GM12892 (cell line): Measurements from ENCODE around the gene UROS.

ENCODE experiments used
- POLR2A ChIP-seq: IDR thresholded peaks from 2 replicates; pipeline ENCODE4 v1.6.1; 2011; ENCODE audit warnings: low read depth, low read length, control low read depth
- POLR2AphosphoS5 ChIP-seq: IDR thresholded peaks from 2 replicates; pipeline ENCODE4 v1.6.1; 2011; ENCODE audit warnings: low read depth, low read length, control low read depth
- TAF1 ChIP-seq: IDR thresholded peaks from 2 replicates; pipeline ENCODE4 v1.6.1; 2011; ENCODE audit warnings: low read depth, mild to moderate bottlenecking, control low read depth, low read length, borderline replicate concordance

DNA sequence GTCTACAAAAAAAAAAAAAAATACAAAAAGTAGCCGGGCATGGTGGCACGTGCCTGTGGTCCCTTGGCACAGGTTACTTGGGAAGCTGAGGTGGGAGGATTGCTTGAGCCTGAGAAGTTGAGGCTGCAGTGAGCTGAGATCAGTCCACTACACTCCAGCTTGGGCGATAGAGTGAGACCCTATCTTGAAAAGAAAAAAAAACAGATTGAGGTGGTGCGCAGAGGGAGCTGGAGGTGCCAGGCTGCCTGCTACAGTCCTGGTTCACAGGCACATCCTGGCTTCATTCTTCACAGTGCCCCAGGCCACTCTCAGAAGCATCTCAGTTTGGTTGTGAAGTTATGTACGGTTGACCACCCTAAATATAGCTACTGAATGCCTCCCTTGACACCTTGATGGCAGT lies 52.2 kb downstream of the UROS start:
- TF ChIP-seq POLR2A (no peak), POLR2AphosphoS5 (no peak), TAF1 (no peak)
